Measurements from ENCODE around the gene CREBBP. TPM values are rescaled to one million over a fixed set of nuclear protein-coding genes. Genes with fewer than 3 reads are reported as not detected.

Gene CREBBP
- polyA plus RNA-seq, 2 of the 4 experiments (the other 2 are of a cell fraction), result 8.0 to 13.4 TPM

GRCh38 chr16:3769013-3769412 is 111.5 kb downstream of the CREBBP start:
- DNase-seq (ENCODE audit: low read depth in 1 of 2, low spot score in 1 of 2) (no peak), ATAC-seq (no peak), FAIRE-seq (no peak)
- peaks cover 23% of the 10 kb centered on the region for H3K4me1 ChIP-seq
- TF ChIP-seq REST (IDR thresholded peaks at IDR 0.05) (no peak), ZFP36 (IDR thresholded peaks at IDR 0.05; ENCODE audit: borderline replicate concordance, partially characterized antibody) (no peak), CBX2 (IDR thresholded peaks at IDR 0.05; ENCODE audit: borderline replicate concordance, low read depth) (no peak), EP300 (IDR thresholded peaks at IDR 0.05) (no peak), HOXB13 (CRISPR knock-in tag; IDR thresholded peaks at IDR 0.05; ENCODE audit: low read depth) (no peak), PBX3 (IDR thresholded peaks at IDR 0.05) (no peak), ZC3H11A (IDR thresholded peaks at IDR 0.05) (no peak), ZNF302 (CRISPR knock-in tag; IDR thresholded peaks at IDR 0.05) (no peak), RCOR1 (IDR thresholded peaks at IDR 0.05; ENCODE audit: low read depth, low read length) (no peak), RFX5 (IDR thresholded peaks at IDR 0.05) (no peak), CBX8 (IDR thresholded peaks at IDR 0.05) (no peak), HOXA7 (CRISPR knock-in tag; IDR thresholded peaks at IDR 0.05) (no peak), CHD4 (IDR thresholded peaks at IDR 0.05; ENCODE audit: borderline replicate concordance) (no peak), MAFK (IDR thresholded peaks at IDR 0.05; ENCODE audit: partially characterized antibody) (no peak), GATA3 (IDR thresholded peaks at IDR 0.05; ENCODE audit: borderline replicate concordance) (no peak), FOSL2 (IDR thresholded peaks at IDR 0.05) (no peak), FOSL2 (CRISPR knock-in tag; IDR thresholded peaks at IDR 0.05) (no peak)
- ChIA-PET CTCF (interaction anchor here (1.0 kb wide), 1 partner anchor 18 kb away, joined by 3 read pairs; no protein-coding TSS in a partner anchor), POLR2A (no interaction called here)
- H3K4me2 ChIP-seq, result no peak overlapping the region
- H3K9me3 ChIP-seq, result no peaks in the 10 kb centered on the region
- no peak overlapping the region for H3K27ac ChIP-seq
- no peak overlapping the region for H3K4me3 ChIP-seq
- 95% methylated on average over 12 of the region's 12 CpGs for WGBS (ENCODE audit: missing lambda C conversion rate)

- Histone ChIP-seq H3K9me3 (no peaks in the 10 kb centered on the region), H3K4me2 (no peak overlapping the region), H3K27ac (no peak overlapping the region), H3K4me3 (no peak overlapping the region), H3K4me1 (peaks cover 17% of the 10 kb centered on the region)
- ATAC-seq, result no peak
- WGBS (ENCODE audit: missing lambda C conversion rate), result 97% methylated on average over 9 of the region's 9 CpGs
- no peak for FAIRE-seq
- no peak for DNase-seq (ENCODE audit: low read depth in 1 of 2, low spot score in 1 of 2)
- no peak for TF ChIP-seq HOXA7 (CRISPR knock-in tag; IDR thresholded peaks at IDR 0.05)
- no peak for TF ChIP-seq ZNF302 (CRISPR knock-in tag; IDR thresholded peaks at IDR 0.05)
- TF ChIP-seq EHF (CRISPR knock-in tag; IDR thresholded peaks at IDR 0.05), result no peak
- no peak for TF ChIP-seq NR3C1 (IDR thresholded peaks at IDR 0.05)
- no peak for TF ChIP-seq GATA3 (IDR thresholded peaks at IDR 0.05; ENCODE audit: borderline replicate concordance)
- no peak for TF ChIP-seq HOXB13 (CRISPR knock-in tag; IDR thresholded peaks at IDR 0.05; ENCODE audit: low read depth)
- TF ChIP-seq MAFK (IDR thresholded peaks at IDR 0.05; ENCODE audit: partially characterized antibody), result no peak
- no peak for TF ChIP-seq ATOH8 (CRISPR knock-in tag; IDR thresholded peaks at IDR 0.05; ENCODE audit: low read depth)
- TF ChIP-seq POLR2AphosphoS2 (conservative IDR thresholded peaks at IDR 0.05; ENCODE audit: low read length), result no peak
- TF ChIP-seq NPAS2 (CRISPR knock-in tag; IDR thresholded peaks at IDR 0.05; ENCODE audit: borderline replicate concordance), result no peak
- TF ChIP-seq RNF2 (IDR thresholded peaks at IDR 0.05; ENCODE audit: borderline replicate concordance, low read depth), result no peak
- ChIA-PET CTCF (interaction anchor here (0.7 to 0.9 kb wide), 2 partner anchors 75 to 103 kb away, joined by 3 read pairs; no protein-coding TSS in a partner anchor), POLR2A (no interaction called here)
Measured at GRCh38 chr16:3767333-3767986, 113.1 kb downstream of the CREBBP start.

All from A549 (cell line).